Measurements from ENCODE around the gene POMP. TPM values are rescaled to one million over a fixed set of nuclear protein-coding genes. Genes with fewer than 3 reads are reported as not detected.

Gene POMP
- polyA plus RNA-seq, 3 donors: 31.3 to 153 (median 145) TPM

- Histone ChIP-seq H2AFZ (ENCODE audit: insufficient read depth, low read depth, low read length, poor library complexity, severe bottlenecking) (peak overlapping the region; percentile 4), H3K9ac (ENCODE audit: insufficient read depth, low read length, poor library complexity, severe bottlenecking) (no peak overlapping the region), H3K36me3 (replicated peaks in 1 of 2; ENCODE audit: control insufficient read depth in 1 of 2, insufficient read depth in 2 of 2, low read length in 2 of 2) (no peaks in the 10 kb centered on the region), H4K20me1 (ENCODE audit: insufficient read depth, low read length) (no peaks in the 10 kb centered on the region), H3K27ac (ENCODE audit: low read depth in 1 of 2, low read length in 2 of 2) (peak overlapping the region in 1 of 2 donors; percentile 47), H3K4me1 (ENCODE audit: control insufficient read depth in 1 of 2, insufficient read depth in 2 of 2, low read length in 2 of 2) (peaks cover 67 to 73% of the 10 kb centered on the region in 2 donors), H3K9me3 (replicated peaks in 1 of 2; ENCODE audit: control insufficient read depth in 1 of 2, insufficient read depth in 1 of 2, low read length in 2 of 2) (no peaks in the 10 kb centered on the region), H3K79me2 (ENCODE audit: insufficient read depth, low read length) (no peaks in the 10 kb centered on the region), H3K4me3 (replicated peaks in 1 of 3; ENCODE audit: low read depth in 2 of 3, low read length in 3 of 3) (peak overlapping the region in 1 of 3 experiments; percentile 25), H3K27me3 (ENCODE audit: control insufficient read depth in 2 of 2, insufficient read depth in 2 of 2, low read length in 2 of 2) (no peaks in the 10 kb centered on the region), H3K4me2 (replicated peaks; ENCODE audit: extremely low read depth, low read length, poor library complexity, severe bottlenecking) (peak overlapping the region; percentile 33)
- H3K9me3 Mint-ChIP-seq: no peaks in the 10 kb centered on the region
- peak overlapping the region; percentile 16 to 32 for H3K4me3 Mint-ChIP-seq
- peak; percentile 18 to 48 (median 31) for DNase-seq
- no peak for TF ChIP-seq CTCF (IDR thresholded peaks at IDR 0.05)
- H3K27ac Mint-ChIP-seq: peak overlapping the region; percentile 58 to 89 (median 70)
- WGBS (ENCODE audit: insufficient coverage): 63% methylated on average over 2 of the region's 15 CpGs
- H3K27me3 Mint-ChIP-seq (ENCODE audit: low read depth in 3 of 3): no peaks in the 10 kb centered on the region
- H3K4me1 Mint-ChIP-seq: peaks cover 72% of the 10 kb centered on the region
- no peaks in the 10 kb centered on the region for H3K36me3 Mint-ChIP-seq
- intact Hi-C loops (cut with micrococcal nuclease): loop anchor here in 1 of 2 donors (5.0 kb wide), 1 partner anchor 147 kb away; no protein-coding TSS in a partner anchor
Measured at GRCh38 chr13:28623782-28624706, 34.9 kb upstream of the POMP start.

- Histone ChIP-seq H3K4me2 (replicated peaks; ENCODE audit: extremely low read depth, low read length, poor library complexity, severe bottlenecking) (no peak overlapping the region), H2AFZ (ENCODE audit: insufficient read depth, low read depth, low read length, poor library complexity, severe bottlenecking) (peak overlapping the region; percentile 4), H3K79me2 (ENCODE audit: insufficient read depth, low read length) (no peaks in the 10 kb centered on the region), H3K9ac (ENCODE audit: insufficient read depth, low read length, poor library complexity, severe bottlenecking) (no peak overlapping the region), H3K4me3 (replicated peaks in 1 of 3; ENCODE audit: low read depth in 2 of 3, low read length in 3 of 3) (no peak overlapping the region), H3K4me1 (ENCODE audit: control insufficient read depth in 1 of 2, insufficient read depth in 2 of 2, low read length in 2 of 2) (peaks cover 63 to 76% of the 10 kb centered on the region in 2 donors), H4K20me1 (ENCODE audit: insufficient read depth, low read length) (no peaks in the 10 kb centered on the region), H3K27ac (ENCODE audit: low read depth in 1 of 2, low read length in 2 of 2) (no peak overlapping the region), H3K36me3 (replicated peaks in 1 of 2; ENCODE audit: control insufficient read depth in 1 of 2, insufficient read depth in 2 of 2, low read length in 2 of 2) (no peaks in the 10 kb centered on the region), H3K27me3 (ENCODE audit: control insufficient read depth in 2 of 2, insufficient read depth in 2 of 2, low read length in 2 of 2) (no peaks in the 10 kb centered on the region), H3K9me3 (replicated peaks in 1 of 2; ENCODE audit: control insufficient read depth in 1 of 2, insufficient read depth in 1 of 2, low read length in 2 of 2) (no peaks in the 10 kb centered on the region)
- Mint-ChIP-seq H3K27me3 (ENCODE audit: low read depth in 3 of 3) (no peaks in the 10 kb centered on the region), H3K27ac (peak overlapping the region in 1 of 7 donors; percentile 69), H3K4me3 (no peak overlapping the region), H3K36me3 (no peaks in the 10 kb centered on the region), H3K4me1 (peaks cover 70% of the 10 kb centered on the region), H3K9me3 (no peaks in the 10 kb centered on the region)
- TF ChIP-seq CTCF (IDR thresholded peaks at IDR 0.05): no peak
- 90% methylated on average over 10 of the region's 11 CpGs for WGBS (ENCODE audit: insufficient coverage)
- DNase-seq: no peak
- intact Hi-C loops (cut with micrococcal nuclease): loop anchor here in 1 of 2 donors (5.0 kb wide), 1 partner anchor 148 kb away; no protein-coding TSS in a partner anchor
Measured at GRCh38 chr13:28624707-28625432, 34.1 kb upstream of the POMP start.
